GM21717 (cell line): Measurements from ENCODE around the gene CDC20.

Source experiments
- ATAC-seq: cut with Tn5 transposase; IDR thresholded peaks from one replicate; pipeline ENCODE4 v1.9.1; 2021; ENCODE audit warnings: mild to moderate bottlenecking, moderate library complexity; ENCODE audit not compliant: unreplicated experiment

CDC20 gene

DNA sequence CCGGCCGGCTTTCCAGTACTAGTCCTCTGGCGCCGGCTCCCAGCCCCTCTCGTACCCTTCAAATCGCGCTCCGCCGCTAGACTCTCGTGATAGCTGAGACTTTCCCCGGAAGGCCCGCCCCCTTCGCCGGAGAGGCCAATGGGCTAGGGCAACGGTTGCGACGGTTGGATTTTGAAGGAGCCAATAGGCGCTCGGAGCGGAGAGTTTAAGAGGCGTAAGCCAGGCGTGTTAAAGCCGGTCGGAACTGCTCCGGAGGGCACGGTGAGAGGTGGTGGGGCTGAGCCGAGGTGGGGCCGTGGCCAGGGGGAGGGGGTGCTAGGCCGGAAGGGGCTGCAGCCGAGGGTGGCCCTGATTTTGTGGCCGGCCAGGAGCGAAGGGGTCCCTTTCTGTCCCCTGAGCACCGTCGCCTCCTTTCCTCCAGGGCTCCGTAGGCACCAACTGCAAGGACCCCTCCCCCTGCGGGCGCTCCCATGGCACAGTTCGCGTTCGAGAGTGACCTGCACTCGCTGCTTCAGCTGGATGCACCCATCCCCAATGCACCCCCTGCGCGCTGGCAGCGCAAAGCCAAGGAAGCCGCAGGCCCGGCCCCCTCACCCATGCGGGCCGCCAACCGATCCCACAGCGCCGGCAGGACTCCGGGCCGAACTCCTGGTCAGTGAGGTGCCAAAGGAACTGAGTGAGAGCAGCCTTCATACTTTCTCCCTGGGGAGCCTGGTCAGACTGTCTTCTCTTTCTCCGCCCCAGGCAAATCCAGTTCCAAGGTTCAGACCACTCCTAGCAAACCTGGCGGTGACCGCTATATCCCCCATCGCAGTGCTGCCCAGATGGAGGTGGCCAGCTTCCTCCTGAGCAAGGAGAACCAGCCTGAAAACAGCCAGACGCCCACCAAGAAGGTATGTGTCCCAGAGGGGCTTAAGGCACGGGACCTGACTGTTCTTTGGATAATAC lies at the start of gene CDC20:
TSS of gene CDC20 (plus strand) at position 236 of the 948 bp plus-strand sequence. CDS start at position 471, 235 bp downstream.
- ATAC-seq = peak; percentile 91

DNA sequence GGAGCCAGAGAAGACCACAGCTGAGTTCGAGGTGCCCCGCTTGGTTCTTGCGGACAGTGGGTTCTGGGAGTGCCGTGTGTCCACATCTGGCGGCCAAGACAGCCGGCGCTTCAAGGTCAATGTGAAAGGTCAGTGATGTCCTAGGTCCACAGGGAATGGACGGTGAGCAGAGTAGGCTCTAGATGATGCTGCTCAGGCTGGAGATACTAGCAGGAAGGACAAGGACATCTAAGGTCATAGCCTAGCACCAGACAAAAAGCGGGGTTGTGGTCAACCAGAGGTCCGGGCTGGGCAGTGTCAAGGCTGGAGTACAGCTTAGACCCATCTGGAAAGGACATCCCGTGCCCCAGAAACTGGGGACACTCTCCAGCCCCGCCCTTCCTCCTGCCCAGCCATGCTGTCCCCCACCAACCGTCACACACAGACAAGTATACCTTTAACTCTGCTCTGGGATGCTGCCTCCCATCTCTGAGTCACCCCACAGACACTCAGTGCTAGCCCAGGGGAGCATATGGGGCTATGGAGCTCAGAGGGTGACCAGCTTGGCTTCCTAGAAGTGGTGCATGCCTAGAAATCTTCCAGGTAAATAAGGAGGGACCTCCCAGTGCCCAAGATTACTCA lies 49.3 kb upstream of the CDC20 start:
- no peak for ATAC-seq

DNA sequence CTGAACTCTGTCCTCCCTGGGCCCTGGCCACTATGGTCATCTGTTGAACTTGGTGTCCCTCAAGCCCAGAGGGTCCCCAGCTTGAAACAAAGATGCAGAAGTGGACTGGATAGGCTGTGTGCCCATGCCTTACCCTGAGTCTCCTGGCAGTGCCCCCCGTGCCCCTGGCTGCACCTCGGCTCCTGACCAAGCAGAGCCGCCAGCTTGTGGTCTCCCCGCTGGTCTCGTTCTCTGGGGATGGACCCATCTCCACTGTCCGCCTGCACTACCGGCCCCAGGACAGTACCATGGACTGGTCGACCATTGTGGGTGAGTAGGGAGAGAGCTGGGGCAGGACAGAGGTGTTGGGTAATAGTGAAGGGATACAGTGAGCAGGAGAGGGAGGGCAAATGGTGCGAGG lies 47.3 kb upstream of the CDC20 start:
- no peak for ATAC-seq

DNA sequence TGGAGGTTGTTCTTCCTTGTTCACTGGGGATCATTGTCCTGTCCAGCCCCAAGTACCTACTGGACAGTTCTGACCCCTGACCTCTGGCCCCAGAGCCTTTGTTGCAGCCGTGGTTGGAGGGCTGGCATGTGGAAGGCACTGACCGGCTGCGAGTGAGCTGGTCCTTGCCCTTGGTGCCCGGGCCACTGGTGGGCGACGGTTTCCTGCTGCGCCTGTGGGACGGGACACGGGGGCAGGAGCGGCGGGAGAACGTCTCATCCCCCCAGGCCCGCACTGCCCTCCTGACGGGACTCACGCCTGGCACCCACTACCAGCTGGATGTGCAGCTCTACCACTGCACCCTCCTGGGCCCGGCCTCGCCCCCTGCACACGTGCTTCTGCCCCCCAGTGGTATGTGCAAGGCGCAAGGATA lies 46.6 kb upstream of the CDC20 start:
- no peak for ATAC-seq

DNA sequence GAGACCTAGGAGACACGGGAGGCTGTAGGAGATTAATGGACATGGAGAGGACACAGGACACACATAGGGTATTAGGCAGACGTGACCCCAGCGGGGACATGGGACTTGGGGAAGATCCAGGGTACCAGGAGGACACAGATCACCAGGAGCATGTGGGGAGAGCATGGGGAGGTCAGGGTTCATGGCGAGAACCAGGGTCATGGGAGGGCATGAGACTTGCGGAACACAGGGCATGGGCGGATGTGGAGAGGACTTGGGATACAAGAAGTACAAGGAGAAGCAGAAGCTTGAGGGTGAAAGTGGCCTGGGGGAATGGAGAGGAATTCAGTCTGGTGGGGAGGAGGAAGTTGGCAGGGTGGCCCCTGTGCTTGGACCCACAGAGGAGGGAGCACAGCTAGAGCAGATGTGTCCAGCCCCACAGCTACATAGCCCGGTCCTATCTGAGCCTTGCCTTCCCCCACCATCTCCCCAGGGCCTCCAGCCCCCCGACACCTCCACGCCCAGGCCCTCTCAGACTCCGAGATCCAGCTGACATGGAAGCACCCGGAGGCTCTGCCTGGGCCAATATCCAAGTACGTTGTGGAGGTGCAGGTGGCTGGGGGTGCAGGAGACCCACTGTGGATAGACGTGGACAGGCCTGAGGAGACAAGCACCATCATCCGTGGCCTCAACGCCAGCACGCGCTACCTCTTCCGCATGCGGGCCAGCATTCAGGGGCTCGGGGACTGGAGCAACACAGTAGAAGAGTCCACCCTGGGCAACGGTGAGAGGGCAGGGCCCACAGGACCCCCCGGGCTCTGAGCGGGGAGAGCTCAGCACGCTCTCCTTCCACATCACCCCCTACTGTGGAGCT lies 45.9 kb upstream of the CDC20 start:
- no peak for ATAC-seq

DNA sequence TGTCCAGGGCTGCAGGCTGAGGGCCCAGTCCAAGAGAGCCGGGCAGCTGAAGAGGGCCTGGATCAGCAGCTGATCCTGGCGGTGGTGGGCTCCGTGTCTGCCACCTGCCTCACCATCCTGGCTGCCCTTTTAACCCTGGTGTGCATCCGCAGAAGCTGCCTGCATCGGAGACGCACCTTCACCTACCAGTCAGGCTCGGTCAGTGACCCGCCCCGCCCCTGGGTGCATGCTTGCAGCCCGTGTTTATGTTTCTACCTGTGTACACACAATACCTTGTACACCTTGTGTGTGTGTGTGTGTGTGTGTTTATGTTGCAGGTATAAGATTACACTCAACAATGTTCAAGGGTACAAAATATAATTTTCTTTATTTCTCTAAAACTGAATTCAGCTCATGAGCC lies 45.0 kb upstream of the CDC20 start:
- ATAC-seq = no peak

DNA sequence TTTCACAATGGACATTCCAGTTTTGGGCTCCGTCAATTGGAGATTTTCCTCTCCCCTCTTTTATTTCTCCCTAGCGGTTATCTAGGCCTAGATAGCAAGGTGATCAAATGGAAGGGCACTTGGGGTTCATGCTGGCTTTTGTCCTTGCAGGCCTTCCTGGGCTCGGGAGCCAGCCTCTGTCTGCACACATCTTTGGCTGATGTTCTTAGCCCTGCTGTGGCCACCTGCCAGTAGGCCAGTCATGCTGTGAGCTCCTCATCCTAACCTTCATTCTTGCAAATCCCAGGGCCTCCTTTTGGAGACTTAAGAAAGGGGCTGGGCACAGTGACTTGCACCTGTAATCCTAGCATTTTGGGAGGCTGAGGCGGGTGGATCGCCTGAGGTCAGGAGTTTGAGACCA lies 44.5 kb upstream of the CDC20 start:
- no peak for ATAC-seq

DNA sequence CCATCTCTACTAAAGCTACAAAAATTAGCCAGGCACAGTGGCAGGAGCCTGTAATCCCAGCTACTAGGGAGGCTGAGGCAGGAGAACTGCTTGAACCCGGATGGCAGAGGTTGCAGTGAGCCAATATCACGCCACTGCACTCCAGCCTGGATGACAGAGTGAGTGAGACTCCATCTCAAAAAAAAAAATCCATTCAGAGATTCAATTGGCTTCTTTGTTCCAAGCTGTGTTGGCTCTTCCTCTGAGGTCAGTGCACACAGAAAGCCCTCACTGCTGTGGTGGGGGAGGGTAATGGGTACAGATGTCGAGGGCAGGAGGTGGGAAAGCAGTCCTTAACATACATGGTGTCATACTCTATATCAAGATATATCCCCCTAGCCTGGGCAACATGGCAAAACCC lies 43.3 kb upstream of the CDC20 start:
- no peak for ATAC-seq

DNA sequence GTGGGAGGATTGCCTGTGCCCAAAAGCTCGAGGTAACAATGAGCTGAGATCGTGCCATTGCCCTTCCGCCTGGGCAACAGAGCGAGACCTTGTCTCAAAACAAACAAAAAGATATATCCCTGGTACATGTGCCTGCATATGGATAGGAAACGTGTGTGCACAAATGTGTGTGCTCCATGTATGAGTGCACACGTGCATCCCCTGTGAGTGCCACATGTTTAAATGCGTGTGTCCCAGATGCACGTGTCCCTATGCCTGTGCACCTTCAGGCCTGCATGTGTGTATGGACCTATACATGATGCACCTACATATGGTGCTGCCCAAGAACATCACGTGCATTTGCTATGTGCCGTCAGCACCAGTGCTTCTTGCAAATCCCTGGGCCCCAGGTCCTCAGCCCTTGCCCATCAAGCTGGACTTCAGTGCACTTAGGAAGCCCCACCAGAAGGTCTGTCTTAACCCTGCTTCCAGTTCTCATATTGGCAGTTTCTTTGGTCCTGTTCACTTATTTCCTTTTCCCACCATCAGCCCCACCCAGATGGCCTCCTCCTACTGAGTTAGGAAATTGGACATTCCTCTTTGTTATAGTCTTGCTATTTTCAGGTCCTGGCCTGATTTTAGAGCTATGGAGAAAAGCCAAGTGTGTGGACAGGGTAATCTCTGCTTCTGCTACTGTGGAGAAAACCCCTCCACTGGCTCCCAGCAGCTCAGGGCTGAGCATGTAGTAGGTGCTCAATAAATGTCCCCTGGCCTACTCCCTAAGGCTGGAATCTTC lies 42.6 kb upstream of the CDC20 start:
- ATAC-seq = no peak

DNA sequence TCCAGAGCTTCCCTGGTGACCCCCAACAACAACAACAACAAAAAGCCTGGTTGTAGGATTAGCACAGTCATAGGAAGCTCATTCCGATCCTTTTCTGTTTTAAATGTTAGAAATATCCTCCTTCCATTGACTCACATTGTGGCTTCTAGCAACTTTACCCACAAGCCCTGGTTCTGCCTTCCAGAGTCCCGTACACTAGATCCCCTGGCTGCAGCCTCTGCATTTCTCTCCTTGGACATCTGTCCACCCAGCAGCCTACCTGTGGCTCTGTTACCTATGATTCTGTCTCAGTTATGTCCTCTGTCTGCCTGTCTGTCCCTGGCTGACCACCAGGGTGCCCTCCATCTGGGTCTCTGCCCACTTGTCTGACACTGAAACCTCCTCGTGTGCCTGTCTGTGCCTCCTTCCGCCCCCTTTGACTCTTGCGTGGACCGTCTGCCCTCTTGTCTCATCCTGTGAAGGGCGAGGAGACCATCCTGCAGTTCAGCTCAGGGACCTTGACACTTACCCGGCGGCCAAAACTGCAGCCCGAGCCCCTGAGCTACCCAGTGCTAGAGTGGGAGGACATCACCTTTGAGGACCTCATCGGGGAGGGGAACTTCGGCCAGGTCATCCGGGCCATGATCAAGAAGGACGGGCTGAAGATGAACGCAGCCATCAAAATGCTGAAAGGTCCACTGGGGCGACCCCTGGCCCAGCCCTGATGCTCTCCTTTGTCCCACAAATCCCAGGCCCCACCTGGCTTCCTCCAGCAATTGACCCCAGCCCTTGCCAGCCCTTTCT lies 41.9 kb upstream of the CDC20 start:
- ATAC-seq = no peak

DNA sequence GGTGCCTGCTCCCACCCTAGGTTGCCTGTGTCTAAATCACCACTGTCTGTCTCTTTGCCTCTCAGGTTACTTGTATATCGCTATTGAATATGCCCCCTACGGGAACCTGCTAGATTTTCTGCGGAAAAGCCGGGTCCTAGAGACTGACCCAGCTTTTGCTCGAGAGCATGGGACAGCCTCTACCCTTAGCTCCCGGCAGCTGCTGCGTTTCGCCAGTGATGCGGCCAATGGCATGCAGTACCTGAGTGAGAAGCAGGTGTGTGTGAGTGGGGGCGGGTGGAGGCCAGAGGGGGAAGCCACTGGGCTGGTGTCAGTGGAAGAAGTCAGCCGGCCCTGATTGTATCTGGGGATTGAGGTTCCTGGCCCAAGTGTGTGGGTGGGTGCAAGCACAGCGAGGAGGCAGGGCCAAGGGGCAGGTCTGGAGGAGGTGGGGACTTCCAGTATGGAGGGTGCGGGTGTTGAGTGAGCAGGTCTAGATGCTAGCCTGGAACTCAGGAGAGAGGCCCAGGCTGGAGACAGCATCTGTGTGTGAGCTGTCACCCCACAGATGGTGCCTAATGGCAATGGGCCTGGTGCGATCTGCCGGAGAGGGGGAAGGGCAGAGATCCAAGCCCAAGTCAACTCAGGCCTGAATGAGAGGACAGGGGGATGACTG lies 40.8 kb upstream of the CDC20 start:
- ATAC-seq = no peak

DNA sequence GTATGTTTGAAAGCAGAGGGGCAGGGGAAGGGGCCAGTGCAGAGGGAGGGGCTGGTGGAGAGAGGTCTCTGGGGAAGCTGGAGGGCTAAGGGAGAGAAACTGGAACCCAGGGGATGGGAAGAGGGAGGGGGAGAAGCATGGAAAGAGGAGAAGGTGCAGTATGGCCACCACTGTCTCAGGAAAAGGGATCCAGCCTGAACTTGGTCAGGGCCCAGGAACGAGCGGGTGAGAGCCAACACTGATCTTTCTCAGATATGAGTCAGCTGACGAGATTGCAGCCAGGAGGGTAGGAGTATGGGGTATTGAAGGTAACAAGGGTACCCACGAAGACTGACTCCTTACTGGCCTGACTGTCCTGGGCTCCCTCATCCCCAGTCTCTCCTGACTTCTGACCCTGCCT lies 40.0 kb upstream of the CDC20 start:
- ATAC-seq = no peak

DNA sequence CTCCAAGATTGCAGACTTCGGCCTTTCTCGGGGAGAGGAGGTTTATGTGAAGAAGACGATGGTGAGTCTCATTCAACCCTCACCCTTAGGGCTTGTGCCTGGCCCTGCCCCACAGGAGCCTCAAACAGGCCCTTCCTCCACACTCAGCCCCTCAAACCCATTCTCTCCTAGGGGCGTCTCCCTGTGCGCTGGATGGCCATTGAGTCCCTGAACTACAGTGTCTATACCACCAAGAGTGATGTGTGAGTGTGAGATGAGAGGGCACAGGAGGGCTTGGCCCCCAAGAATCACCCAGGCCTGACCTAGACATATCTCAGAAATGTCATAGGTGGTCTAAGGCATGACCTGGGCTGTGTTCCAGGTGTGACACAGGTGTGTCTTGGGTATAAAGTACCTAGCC lies 39.5 kb upstream of the CDC20 start:
- ATAC-seq = no peak

DNA sequence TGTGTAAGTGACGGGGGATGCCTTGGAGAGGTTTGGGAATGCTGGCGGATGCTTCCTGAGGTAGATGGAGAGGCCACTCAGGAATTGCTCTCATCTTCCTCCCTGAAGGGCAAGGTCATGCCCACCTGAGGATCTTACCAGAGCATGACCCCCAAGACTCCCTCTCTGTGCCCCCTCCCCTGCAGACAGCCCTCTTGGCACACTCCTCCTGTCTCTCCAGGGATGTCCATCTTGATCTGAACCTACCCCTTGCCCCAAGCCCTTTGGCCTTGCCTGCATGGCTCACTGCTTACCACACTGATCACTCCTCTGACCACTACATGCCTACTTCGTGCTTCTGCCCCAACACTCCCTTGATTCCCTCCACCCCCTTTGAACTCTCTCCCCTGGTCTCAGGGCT lies 39.0 kb upstream of the CDC20 start:
- ATAC-seq = no peak

DNA sequence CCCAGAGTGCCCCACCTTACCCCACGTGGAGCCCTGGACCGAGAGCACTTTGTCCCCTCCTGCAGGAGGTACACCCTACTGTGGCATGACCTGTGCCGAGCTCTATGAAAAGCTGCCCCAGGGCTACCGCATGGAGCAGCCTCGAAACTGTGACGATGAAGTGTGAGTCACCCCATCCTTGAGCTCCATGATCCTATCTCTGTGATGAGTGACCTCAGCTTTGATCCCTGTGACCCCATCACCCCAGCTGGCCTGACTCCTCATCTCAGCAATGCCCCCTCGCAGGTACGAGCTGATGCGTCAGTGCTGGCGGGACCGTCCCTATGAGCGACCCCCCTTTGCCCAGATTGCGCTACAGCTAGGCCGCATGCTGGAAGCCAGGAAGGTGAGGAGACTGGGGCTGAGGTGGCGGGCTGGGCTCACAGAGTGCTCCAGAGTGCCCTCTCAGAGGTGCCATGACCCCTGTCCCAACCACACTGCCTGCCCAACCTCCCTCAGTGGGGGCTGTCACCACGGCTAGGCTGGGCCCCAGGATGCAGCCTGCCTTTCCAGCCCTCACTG lies 37.4 kb upstream of the CDC20 start:
- ATAC-seq = no peak

DNA sequence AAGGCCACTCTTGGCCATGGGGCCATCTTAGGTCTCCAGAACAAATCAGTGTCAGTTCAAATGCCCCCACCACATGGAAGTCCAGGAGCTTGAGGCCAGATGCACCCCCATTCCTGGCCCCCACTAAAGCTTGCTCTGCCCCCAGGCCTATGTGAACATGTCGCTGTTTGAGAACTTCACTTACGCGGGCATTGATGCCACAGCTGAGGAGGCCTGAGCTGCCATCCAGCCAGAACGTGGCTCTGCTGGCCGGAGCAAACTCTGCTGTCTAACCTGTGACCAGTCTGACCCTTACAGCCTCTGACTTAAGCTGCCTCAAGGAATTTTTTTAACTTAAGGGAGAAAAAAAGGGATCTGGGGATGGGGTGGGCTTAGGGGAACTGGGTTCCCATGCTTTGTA lies 36.3 kb upstream of the CDC20 start:
- no peak for ATAC-seq

DNA sequence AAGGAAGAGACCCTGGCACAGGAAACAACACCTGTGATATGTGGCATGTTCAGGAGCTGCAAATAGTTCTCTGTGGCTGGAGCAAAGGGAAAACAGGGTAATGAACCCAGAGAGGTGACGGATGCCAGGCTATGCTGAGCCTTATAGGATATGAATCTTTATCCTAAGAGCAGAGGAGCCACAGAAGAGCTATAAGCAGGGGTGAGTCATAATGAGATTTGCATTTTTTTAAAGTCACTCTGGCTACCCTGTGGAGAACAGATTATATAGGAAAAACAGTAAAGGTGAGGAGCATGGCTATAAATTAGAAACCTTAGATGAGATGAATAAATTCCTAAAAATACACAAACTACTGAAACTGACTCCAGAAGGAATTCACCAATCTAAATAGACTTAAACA lies 34.0 kb upstream of the CDC20 start:
- no peak for ATAC-seq

DNA sequence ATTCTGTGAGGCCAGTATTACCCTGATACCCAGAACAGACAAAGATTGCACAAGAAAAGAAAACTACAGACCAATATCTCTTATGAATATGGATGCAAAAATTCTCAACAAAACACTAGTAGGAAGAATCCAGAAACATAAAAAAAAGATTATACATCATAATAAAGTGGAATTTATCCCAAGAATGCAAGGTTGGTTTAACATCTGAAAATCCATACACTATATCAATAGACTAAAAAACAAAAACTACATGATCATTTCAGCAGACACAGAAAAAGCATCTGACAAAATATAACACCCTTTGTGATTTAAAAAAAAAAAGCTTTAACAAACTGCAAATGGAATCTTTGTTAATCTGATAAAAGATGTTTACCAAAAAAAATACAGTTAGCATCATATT lies 33.4 kb upstream of the CDC20 start:
- ATAC-seq = no peak
